ENCODE data around the gene RMND5A. TPM values are rescaled to one million over a fixed set of nuclear protein-coding genes. Genes with fewer than 3 reads are reported as not detected.

The RMND5A gene
- total and polyA plus RNA-seq, 4 donors = 29.4 to 77.9 (median 44.0) TPM

GRCh38 chr2:86788881-86789686, 69.0 kb downstream of the RMND5A start:
- Histone ChIP-seq H3K36me3 (ENCODE audit: control insufficient read depth, insufficient read depth, low read length) (no peaks in the 10 kb centered on the region), H3K27ac (ENCODE audit: low read depth, low read length) (no peak overlapping the region), H3K27me3 (ENCODE audit: control insufficient read depth, insufficient read depth, low read length) (peaks cover 66% of the 10 kb centered on the region), H3K9me3 (ENCODE audit: control insufficient read depth, insufficient read depth, low read length) (no peaks in the 10 kb centered on the region), H3K4me1 (ENCODE audit: control insufficient read depth, insufficient read depth, low read length) (peaks cover 39% of the 10 kb centered on the region), H3K4me3 (ENCODE audit: low read depth, low read length) (no peak overlapping the region)
- 2% methylated on average over 63 of the region's 64 CpGs for WGBS (ENCODE audit: insufficient coverage)
- peak in 2 of 6 donors; percentile 55 to 61 for DNase-seq (ENCODE audit: low read depth in 4 of 6, low spot score in 6 of 6)

- no peaks in the 10 kb centered on the region for H3K36me3 ChIP-seq (ENCODE audit: control insufficient read depth, insufficient read depth, low read length)
- WGBS (ENCODE audit: insufficient coverage) = 9% methylated on average over 40 of the region's 40 CpGs
- no peak overlapping the region for H3K4me3 ChIP-seq (ENCODE audit: low read depth, low read length)
- H3K9me3 ChIP-seq (ENCODE audit: control insufficient read depth, insufficient read depth, low read length) = no peaks in the 10 kb centered on the region
- peak in 1 of 6 donors; percentile 9 for DNase-seq (ENCODE audit: low read depth in 4 of 6, low spot score in 6 of 6)
- peaks cover 72% of the 10 kb centered on the region for H3K27me3 ChIP-seq (ENCODE audit: control insufficient read depth, insufficient read depth, low read length)
- H3K27ac ChIP-seq (ENCODE audit: low read depth, low read length) = no peak overlapping the region
- H3K4me1 ChIP-seq (ENCODE audit: control insufficient read depth, insufficient read depth, low read length) = peaks cover 39% of the 10 kb centered on the region
Measured at GRCh38 chr2:86789687-86790133, 69.6 kb downstream of the RMND5A start.

GRCh38 chr2:86790134-86790675, 70.1 kb downstream of the RMND5A start:
- Histone ChIP-seq H3K4me1 (ENCODE audit: control insufficient read depth, insufficient read depth, low read length) (peaks cover 39% of the 10 kb centered on the region), H3K36me3 (ENCODE audit: control insufficient read depth, insufficient read depth, low read length) (no peaks in the 10 kb centered on the region), H3K9me3 (ENCODE audit: control insufficient read depth, insufficient read depth, low read length) (no peaks in the 10 kb centered on the region), H3K4me3 (ENCODE audit: low read depth, low read length) (no peak overlapping the region), H3K27ac (ENCODE audit: low read depth, low read length) (no peak overlapping the region), H3K27me3 (ENCODE audit: control insufficient read depth, insufficient read depth, low read length) (peaks cover 74% of the 10 kb centered on the region)
- DNase-seq (ENCODE audit: low read depth in 4 of 6, low spot score in 6 of 6) = no peak
- 4% methylated on average over 40 of the region's 40 CpGs for WGBS (ENCODE audit: insufficient coverage)

- DNase-seq (ENCODE audit: low read depth in 4 of 6, low spot score in 6 of 6) = peak in 1 of 6 donors; percentile 23
- 2% methylated on average over 57 of the region's 57 CpGs for WGBS (ENCODE audit: insufficient coverage)
- H3K4me3 ChIP-seq (ENCODE audit: low read depth, low read length) = no peak within 1 kb of the TSS
Measured at GRCh38 chr2:86790676-86791572, 70.8 kb downstream of the RMND5A start, which contains the start of gene CD8A. CD8A (minus strand) TSS chr2:86790913; CDS start chr2:86790825, 88 bp downstream.

GRCh38 chr2:86791573-86791972, 71.5 kb downstream of the RMND5A start:
- H3K27ac ChIP-seq (ENCODE audit: low read depth, low read length) = no peak overlapping the region
- 29% methylated on average over 5 of the region's 7 CpGs for WGBS (ENCODE audit: insufficient coverage)
- H3K36me3 ChIP-seq (ENCODE audit: control insufficient read depth, insufficient read depth, low read length) = no peaks in the 10 kb centered on the region
- H3K9me3 ChIP-seq (ENCODE audit: control insufficient read depth, insufficient read depth, low read length) = no peaks in the 10 kb centered on the region
- H3K27me3 ChIP-seq (ENCODE audit: control insufficient read depth, insufficient read depth, low read length) = peaks cover 70% of the 10 kb centered on the region
- DNase-seq (ENCODE audit: low read depth in 4 of 6, low spot score in 6 of 6) = no peak
- no peak overlapping the region for H3K4me3 ChIP-seq (ENCODE audit: low read depth, low read length)
- peaks cover 39% of the 10 kb centered on the region for H3K4me1 ChIP-seq (ENCODE audit: control insufficient read depth, insufficient read depth, low read length)

More at GRCh38 chr2:86790676-86791572, 70.8 kb downstream of the RMND5A start, which contains the start of gene CD8A:
- Histone ChIP-seq H3K36me3 (ENCODE audit: control insufficient read depth, insufficient read depth, low read length) (no peaks in the 10 kb centered on the region), H3K9me3 (ENCODE audit: control insufficient read depth, insufficient read depth, low read length) (no peaks in the 10 kb centered on the region), H3K27ac (ENCODE audit: low read depth, low read length) (no peak within 1 kb of the TSS), H3K27me3 (ENCODE audit: control insufficient read depth, insufficient read depth, low read length) (peaks cover 70% of the 10 kb centered on the region), H3K4me1 (ENCODE audit: control insufficient read depth, insufficient read depth, low read length) (peaks cover 39% of the 10 kb centered on the region)

- Histone ChIP-seq H3K4me1 (ENCODE audit: control insufficient read depth, insufficient read depth, low read length) (peaks cover 27% of the 10 kb centered on the region), H3K27me3 (ENCODE audit: control insufficient read depth, insufficient read depth, low read length) (peaks cover 57% of the 10 kb centered on the region)
- 93% methylated on average over 4 of the region's 4 CpGs for WGBS (ENCODE audit: insufficient coverage)
Measured at GRCh38 chr2:86793752-86794151, 73.7 kb downstream of the RMND5A start.

GRCh38 chr2:86794861-86795260, 74.8 kb downstream of the RMND5A start:
- Histone ChIP-seq H3K4me3 (ENCODE audit: low read depth, low read length) (no peak overlapping the region), H3K4me1 (ENCODE audit: control insufficient read depth, insufficient read depth, low read length) (peaks cover 18% of the 10 kb centered on the region), H3K27me3 (ENCODE audit: control insufficient read depth, insufficient read depth, low read length) (peaks cover 46% of the 10 kb centered on the region), H3K27ac (ENCODE audit: low read depth, low read length) (no peak overlapping the region), H3K36me3 (ENCODE audit: control insufficient read depth, insufficient read depth, low read length) (no peaks in the 10 kb centered on the region), H3K9me3 (ENCODE audit: control insufficient read depth, insufficient read depth, low read length) (no peaks in the 10 kb centered on the region)
- no peak for DNase-seq (ENCODE audit: low read depth in 4 of 6, low spot score in 6 of 6)
- WGBS (ENCODE audit: insufficient coverage) = 95% methylated on average over 2 of the region's 2 CpGs

More at GRCh38 chr2:86793752-86794151, 73.7 kb downstream of the RMND5A start:
- Histone ChIP-seq H3K9me3 (ENCODE audit: control insufficient read depth, insufficient read depth, low read length) (no peaks in the 10 kb centered on the region), H3K4me3 (ENCODE audit: low read depth, low read length) (no peak overlapping the region), H3K36me3 (ENCODE audit: control insufficient read depth, insufficient read depth, low read length) (no peaks in the 10 kb centered on the region), H3K27ac (ENCODE audit: low read depth, low read length) (no peak overlapping the region)
- no peak for DNase-seq (ENCODE audit: low read depth in 4 of 6, low spot score in 6 of 6)

- H3K4me1 ChIP-seq (ENCODE audit: control insufficient read depth, insufficient read depth, low read length) = no peaks in the 10 kb centered on the region
- no peaks in the 10 kb centered on the region for H3K27me3 ChIP-seq (ENCODE audit: control insufficient read depth, insufficient read depth, low read length)
- DNase-seq (ENCODE audit: low read depth in 4 of 6, low spot score in 6 of 6) = no peak
- 100% methylated on average over 1 of the region's 2 CpGs for WGBS (ENCODE audit: insufficient coverage)
- no peak overlapping the region for H3K27ac ChIP-seq (ENCODE audit: low read depth, low read length)
- H3K36me3 ChIP-seq (ENCODE audit: control insufficient read depth, insufficient read depth, low read length) = no peaks in the 10 kb centered on the region
- no peak overlapping the region for H3K4me3 ChIP-seq (ENCODE audit: low read depth, low read length)
- H3K9me3 ChIP-seq (ENCODE audit: control insufficient read depth, insufficient read depth, low read length) = no peaks in the 10 kb centered on the region
Measured at GRCh38 chr2:86800856-86801567, 80.9 kb downstream of the RMND5A start.
